Hematopoietic multipotent progenitor cell treated with erythropoietin and hydrocortisone succinate and interleukin-3 and kit ligand, for 8 days (in vitro differentiated cells): ENCODE measurements around the gene PKD1L1.
A peak's percentile ranks its signal among the peaks of the same experiment; 100 is the strongest.
"Not testable (repeated sequence)": the region's sequence is repeated elsewhere in the genome, so short reads cannot be mapped to it uniquely, and the experiment has no call there.

Experiments used
- DNase-seq: peaks from one replicate; pipeline ENCODE4 v3.0.0-alpha.2; 2015

PKD1L1 gene

GRCh38 chr7:47813620-47814260 lies 134.5 kb downstream of the PKD1L1 start:
- DNase-seq = no peak

GRCh38 chr7:47812429-47813136 lies 135.7 kb downstream of the PKD1L1 start:
- DNase-seq = no peak

GRCh38 chr7:47811632-47812380 lies 136.5 kb downstream of the PKD1L1 start:
- no peak for DNase-seq

- no peak for DNase-seq
Observed at GRCh38 chr7:47809387-47809786, 138.9 kb downstream of the PKD1L1 start.

GRCh38 chr7:47808321-47808720 lies 139.9 kb downstream of the PKD1L1 start:
- DNase-seq = no peak

GRCh38 chr7:47807756-47808155 lies 140.5 kb downstream of the PKD1L1 start:
- peak; percentile 9 for DNase-seq

GRCh38 chr7:47807126-47807525 lies 141.1 kb downstream of the PKD1L1 start:
- no peak for DNase-seq

- no peak for DNase-seq
Observed at GRCh38 chr7:47806701-47807103, 141.6 kb downstream of the PKD1L1 start.

GRCh38 chr7:47804767-47805545 lies 143.3 kb downstream of the PKD1L1 start:
- no peak for DNase-seq

- no peak for DNase-seq
Observed at GRCh38 chr7:47803846-47804245, 144.4 kb downstream of the PKD1L1 start.

- DNase-seq = no peak
Observed at GRCh38 chr7:47803025-47803424, 145.2 kb downstream of the PKD1L1 start.

- no peak for DNase-seq
Observed at GRCh38 chr7:47801423-47801822, 146.8 kb downstream of the PKD1L1 start.

- no peak for DNase-seq
Observed at GRCh38 chr7:47799524-47799923, 148.7 kb downstream of the PKD1L1 start.

- no peak for DNase-seq
Observed at GRCh38 chr7:47796347-47796746, 151.9 kb downstream of the PKD1L1 start.

- no peak for DNase-seq
Observed at GRCh38 chr7:47795631-47796030, 152.6 kb downstream of the PKD1L1 start.

- not testable (repeated sequence) for DNase-seq
Observed at GRCh38 chr7:47795126-47795525, 153.1 kb downstream of the PKD1L1 start.

- DNase-seq = no peak
Observed at GRCh38 chr7:47794016-47794415, 154.2 kb downstream of the PKD1L1 start.

- not testable (repeated sequence) for DNase-seq
Observed at GRCh38 chr7:47793186-47793585, 155.1 kb downstream of the PKD1L1 start.

- DNase-seq = peak; percentile 59
Observed at GRCh38 chr7:47792521-47793121, 155.6 kb downstream of the PKD1L1 start.

- DNase-seq = no peak
Observed at GRCh38 chr7:47791682-47792081, 156.6 kb downstream of the PKD1L1 start.

GRCh38 chr7:47788083-47788482 lies 160.2 kb downstream of the PKD1L1 start:
- DNase-seq = no peak

- no peak for DNase-seq
Observed at GRCh38 chr7:47787249-47788069, 160.8 kb downstream of the PKD1L1 start.
